B cell (primary cell): ENCODE data around the gene SPRYD3. TPM values are rescaled to one million over a fixed set of nuclear protein-coding genes. Genes with fewer than 3 reads are reported as not detected.
A peak's percentile ranks its signal among the peaks of the same experiment; 100 is the strongest.

ENCODE experiments used
- ATAC-seq: fragments of 200-7000 bp; cut with Tn5 transposase; one replicate; pipeline ENCODE4 v1.10.0; 2021; ENCODE audit warnings: low read depth, mild to moderate bottlenecking, moderate number of reproducible peaks, moderate library complexity
- CTCF ChIA-PET: fragments of 350-600 bp; sonication (Branson Sonifier 250); formaldehyde crosslinking; loops from one replicate; lab custom pipeline; 2021; ENCODE audit warnings: antibody characterized with exemption, inconsistent platforms; lab: Charles Lee
- POLR2A ChIA-PET: fragments of 350-600 bp; sonication (Branson Sonifier 250); formaldehyde crosslinking; loops from one replicate; lab custom pipeline; 2021; ENCODE audit warnings: antibody characterized with exemption; lab: Charles Lee
- DNase-seq: peaks from one replicate; pipeline ENCODE4 v3.0.0; 2013
- H2AFZ ChIP-seq: 2 replicates; pipeline ENCODE4 v1.6.1; 2012; ENCODE audit warnings: mild to moderate bottlenecking, low read depth, low read length; ENCODE audit not compliant: insufficient read depth, poor library complexity, severe bottlenecking
- H3K27ac ChIP-seq, 2 donors: 1 replicate in 1 of 2; 2 replicates in 1 of 2; pipeline ENCODE4 v1.5.1; 2012 to 2013; ENCODE audit warnings: low read length in 2 of 2, mild to moderate bottlenecking in 2 of 2, moderate library complexity in 1 of 2
- H3K27me3 ChIP-seq, 4 experiments: fragments of 200-600 bp in 1 of 4; sonication (generic) in 1 of 4; replicated peaks in 1 of 4; 1 replicate in 2 of 4; 2 replicates in 2 of 4; pipeline versions ENCODE4 v1.6.1 to v1.7.0; 2013 to 2016; ENCODE audit warnings: low read length in 3 of 4, mild to moderate bottlenecking in 2 of 4, mixed read lengths in 1 of 4, moderate library complexity in 1 of 4; ENCODE audit not compliant: insufficient read depth in 4 of 4, control insufficient read depth in 3 of 4; ENCODE audit errors: control extremely low read depth in 1 of 4
- H3K36me3 ChIP-seq, 2 experiments: replicated peaks in 1 of 2; 1 replicate in 1 of 2; 2 replicates in 1 of 2; pipeline versions ENCODE4 v1.6.1 to v1.7.1; 2013; ENCODE audit warnings: low read length in 1 of 2; ENCODE audit not compliant: insufficient read depth in 2 of 2, control insufficient read depth in 1 of 2; ENCODE audit errors: control extremely low read depth in 1 of 2, extremely low read depth in 1 of 2
- H3K4me1 ChIP-seq, 2 donors: fragments of 200-600 bp in 1 of 2; sonication (generic) in 1 of 2; 1 replicate in 1 of 2; 2 replicates in 1 of 2; pipeline versions ENCODE4 v1.5.1 to v1.6.1; 2013 to 2017; ENCODE audit warnings: low read length in 2 of 2; ENCODE audit not compliant: control insufficient read depth in 2 of 2, insufficient read depth in 2 of 2
- H3K4me2 ChIP-seq: replicated peaks from 2 replicates; pipeline ENCODE3; 2012; ENCODE audit warnings: mild to moderate bottlenecking, low read depth, low read length; ENCODE audit not compliant: poor library complexity, severe bottlenecking
- H3K4me3 ChIP-seq, 5 experiments: fragments of 200-600 bp in 1 of 5; sonication (generic) in 1 of 5; 1 replicate in 3 of 5; 2 replicates in 2 of 5; pipeline versions ENCODE4 v1.5.1 to v1.7.0; 2011 to 2016; ENCODE audit warnings: low read length in 4 of 5, mild to moderate bottlenecking in 4 of 5, low read depth in 2 of 5, control low read depth in 1 of 5, moderate library complexity in 1 of 5; ENCODE audit not compliant: insufficient read depth in 1 of 5; ENCODE audit errors: control extremely low read depth in 1 of 5, extremely low read depth in 1 of 5
- H3K79me2 ChIP-seq: fragments of 200-600 bp; sonication (generic); one replicate; pipeline ENCODE4 v1.6.0; 2016; ENCODE audit warnings: low read length; ENCODE audit not compliant: control insufficient read depth, insufficient read depth
- H3K9ac ChIP-seq: fragments of 200-600 bp; sonication (generic); 2 replicates; pipeline ENCODE4 v1.6.1; 2017; ENCODE audit warnings: mild to moderate bottlenecking, low read length, moderate library complexity
- H3K9me3 ChIP-seq, 3 donors: one replicate each; pipeline versions ENCODE4 v1.6.1 to v1.7.1; 2013; ENCODE audit warnings: low read length in 2 of 3; ENCODE audit not compliant: control insufficient read depth in 2 of 3, insufficient read depth in 1 of 3; ENCODE audit errors: control extremely low read depth in 1 of 3
- H4K20me1 ChIP-seq: 2 replicates; pipeline ENCODE4 v1.6.0; 2012; ENCODE audit warnings: mild to moderate bottlenecking, low read length; ENCODE audit not compliant: insufficient read depth, control insufficient read depth, poor library complexity, severe bottlenecking
- H3K27ac Mint-ChIP-seq: one replicate; pipeline ENCODE4 v1.8.0; 2021; ENCODE audit warnings: mixed read lengths
- H3K27me3 Mint-ChIP-seq: one replicate; pipeline ENCODE4 v1.8.0; 2021; ENCODE audit warnings: mixed read lengths
- H3K4me1 Mint-ChIP-seq: one replicate; pipeline ENCODE4 v1.8.0; 2021; ENCODE audit warnings: mixed read lengths
- H3K4me3 Mint-ChIP-seq: one replicate; pipeline ENCODE4 v1.8.0; 2021; ENCODE audit warnings: mixed read lengths
- H3K9me3 Mint-ChIP-seq: one replicate; pipeline ENCODE4 v1.8.0; 2022; ENCODE audit warnings: mixed read lengths; ENCODE audit not compliant: insufficient read depth
- CTCF ChIP-seq: fragments of 200-600 bp; IDR thresholded peaks from one replicate; pipeline ENCODE4 v1.8.0; 2022; ENCODE audit warnings: antibody characterized with exemption, mild to moderate bottlenecking
- EZH2 ChIP-seq: IDR thresholded peaks from 2 replicates; pipeline ENCODE4 v1.6.1; 2012; ENCODE audit warnings: borderline replicate concordance, low read depth, mild to moderate bottlenecking, moderate library complexity, low read length; ENCODE audit not compliant: insufficient read depth, poor library complexity, severe bottlenecking
- WGBS: methylation state at CpG from one replicate; pipeline ENCODE4 v1.1.5; 2013; ENCODE audit warnings: missing lambda C conversion rate; ENCODE audit not compliant: insufficient coverage; 5-methylcytosine and 5-hydroxymethylcytosine counted together
- intact Hi-C: fragments of 100-400 bp; cut with micrococcal nuclease; formaldehyde crosslinking; loops from one replicate; pipeline ENCODE4 v1.10.0; 2022
- polyA minus RNA-seq: library from RNA; depleted of rRNA, polyadenylated mRNA; stranded (reverse); fragments of >200 nt; gene quantifications from 2 replicates; pipeline ENCODE4 v1.2.3, GENCODE V29; 2012
- polyA plus RNA-seq: library from polyadenylated mRNA; depleted of rRNA; stranded (reverse); fragments of >200 nt; gene quantifications from 2 replicates; pipeline ENCODE4 v1.2.3, GENCODE V29; 2012
- total RNA-seq, 2 donors: library from RNA; stranded (reverse); fragments of 120-200 nt in 1 of 2; gene quantifications; 1 replicate in 1 of 2; 2 replicates in 1 of 2; pipeline versions ENCODE4 v1.2.3 to v1.2.4, GENCODE V29; 2013 to 2022

The SPRYD3 gene
- total RNA-seq (39.8 and 43.3 TPM in 2 replicates), polyA plus RNA-seq (15.9 and 16.3 TPM in 2 replicates), polyA minus RNA-seq (21.9 and 22.5 TPM in 2 replicates)
- 19.8 TPM for total RNA-seq (2013)

GRCh38 chr12:53079226-53080117 lies at the start of gene SPRYD3:
TSS of gene SPRYD3 (minus strand) at chr12:53079390. CDS start at chr12:53079333, 57 bp downstream.
- WGBS: 3% methylated on average over 63 of the region's 67 CpGs
- no peak for TF ChIP-seq CTCF
- TF ChIP-seq EZH2: no peak

More at GRCh38 chr12:53079226-53080117, at the start of gene SPRYD3:
- peaks cover 28% of the 10 kb centered on the region for H3K4me1 Mint-ChIP-seq
- Histone ChIP-seq H3K9ac (peak within 1 kb of the TSS; percentile 81), H3K9me3 (peaks cover 0 to 3% (median 0%) of the 10 kb centered on the region in 3 donors), H3K79me2 (peaks cover 23% of the 10 kb centered on the region), H3K36me3 (peaks cover 0 to 22% of the 10 kb centered on the region in 2 experiments), H3K27me3 (peaks cover 0 to 8% (median 0%) of the 10 kb centered on the region in 4 experiments), H4K20me1 (peaks cover 14% of the 10 kb centered on the region), H2AFZ (peak within 1 kb of the TSS; percentile 99), H3K4me1 (peaks cover 10 to 17% of the 10 kb centered on the region in 2 donors), H3K4me2 (peak within 1 kb of the TSS; percentile 82), H3K4me3 (peak within 1 kb of the TSS; percentile 65 to 98 (median 80)), H3K27ac (peak within 1 kb of the TSS; percentile 51 to 75)
- peak within 1 kb of the TSS; percentile 95 for H3K4me3 Mint-ChIP-seq
- intact Hi-C loops: loop anchor here (1.0 to 10.0 kb wide), 6 partner anchors 13 to 245 kb away; partner anchors contain the start of genes AAAS, CSAD, EIF4B and IGFBP6
- POLR2A ChIA-PET: interaction anchor here (0.7 to 1.5 kb wide), 13 partner anchors 11 to 1841 kb away, joined by 3 to 11 read pairs (median 5); partner anchors contain the start of genes DAZAP2, EIF4B, IGFBP6 and PFDN5
- CTCF ChIA-PET: interaction anchor here (1.0 to 6.9 kb wide), 10 partner anchors 8 to 242 kb away, joined by 3 to 62 read pairs (median 6); partner anchors contain the start of genes AAAS, CSAD, EIF4B and ESPL1
- ATAC-seq (peak; percentile 98), DNase-seq (peak; percentile 97)
- peak within 1 kb of the TSS; percentile 95 for H3K27ac Mint-ChIP-seq
- H3K9me3 Mint-ChIP-seq: no peaks in the 10 kb centered on the region
- peaks cover 4% of the 10 kb centered on the region for H3K27me3 Mint-ChIP-seq
